NCI-H2107 treated with DMSO at 0.1 percent for 48 hours (cell line): Measurements from ENCODE around the gene UTP18.
"Not testable (repeated sequence)": the region's sequence is repeated elsewhere in the genome, so short reads cannot be mapped to it uniquely, and the experiment has no call there.

Experiments
- DNase-seq: peaks from one replicate; lab custom pipeline; 2025; ENCODE audit not compliant: unreplicated experiment; lab: John Stamatoyannopoulos, UW

The UTP18 gene

GRCh38 chr17:51258756-51259563 lies 1.4 kb upstream of the UTP18 start:
- no peak for DNase-seq

GRCh38 chr17:51259564-51260236 lies 646 bp upstream of the UTP18 start, which contains the start of gene MBTD1:
Gene MBTD1 (minus strand): TSS chr17:51260049. CDS start chr17:51225161, 34,888 bp downstream.
- peak; percentile 94 for DNase-seq

- peak; percentile 12 for DNase-seq
Observed at GRCh38 chr17:51261024-51261963, 948 bp downstream of the UTP18 start.

- no peak for DNase-seq
Observed at GRCh38 chr17:51263006-51263405, 2.7 kb downstream of the UTP18 start.

- DNase-seq = not testable (repeated sequence)
Observed at GRCh38 chr17:51264466-51264865, 4.1 kb downstream of the UTP18 start.

GRCh38 chr17:51269991-51270390 lies 9.6 kb downstream of the UTP18 start:
- DNase-seq = no peak

GRCh38 chr17:51270636-51271035 lies 10.3 kb downstream of the UTP18 start:
- no peak for DNase-seq

GRCh38 chr17:51272812-51273211 lies 12.5 kb downstream of the UTP18 start:
- DNase-seq = no peak

GRCh38 chr17:51275381-51275780 lies 15.0 kb downstream of the UTP18 start:
- DNase-seq = no peak

- DNase-seq = no peak
Observed at GRCh38 chr17:51279183-51279582, 18.8 kb downstream of the UTP18 start.

GRCh38 chr17:51287412-51287811 lies 27.1 kb downstream of the UTP18 start:
- DNase-seq = no peak

- no peak for DNase-seq
Observed at GRCh38 chr17:51289696-51290111, 29.4 kb downstream of the UTP18 start.

- DNase-seq = not testable (repeated sequence)
Observed at GRCh38 chr17:51294338-51294737, 34.0 kb downstream of the UTP18 start.

- DNase-seq = no peak
Observed at GRCh38 chr17:51298508-51299371, 38.4 kb downstream of the UTP18 start.

- DNase-seq = no peak
Observed at GRCh38 chr17:51299859-51300258, 39.5 kb downstream of the UTP18 start.

- DNase-seq = no peak
Observed at GRCh38 chr17:51305182-51305581, 44.8 kb downstream of the UTP18 start.

- DNase-seq = not testable (repeated sequence)
Observed at GRCh38 chr17:51312003-51312402, 51.7 kb downstream of the UTP18 start.

- no peak for DNase-seq
Observed at GRCh38 chr17:51319186-51319585, 58.8 kb downstream of the UTP18 start.

GRCh38 chr17:51322390-51323029 lies 62.2 kb downstream of the UTP18 start:
- DNase-seq = peak; percentile 2

GRCh38 chr17:51325471-51325870 lies 65.1 kb downstream of the UTP18 start:
- no peak for DNase-seq
